ENCODE measurements around the gene TLR9.

GRCh38 chr3:52197842-52198625 is 27.4 kb downstream of the TLR9 start, which contains the start of gene ALAS1:
- peak; percentile 8 to 43 (median 33) for TF ChIP-seq CTCF (IDR thresholded peaks at IDR 0.05)
- no peak for TF ChIP-seq EP300 (IDR thresholded peaks at IDR 0.05)
